AG09309 (cell line): ENCODE data around the gene FASN.

Experiments
- DNase-seq: peaks from one replicate; pipeline ENCODE4 v3.0.0-alpha.2; 2010; ENCODE audit warnings: low read depth
- H3K4me3 ChIP-seq: 2 replicates; pipeline ENCODE4 v1.5.1; 2011; ENCODE audit warnings: mild to moderate bottlenecking, low read depth, low read length, moderate library complexity; ENCODE audit not compliant: control insufficient read depth
- CTCF ChIP-seq: IDR thresholded peaks from 2 replicates; pipeline ENCODE4 v1.5.1; 2011; ENCODE audit warnings: mild to moderate bottlenecking, low read depth, low read length, inconsistent platforms; ENCODE audit not compliant: insufficient read depth, control insufficient read depth; ENCODE audit errors: missing control alignments

FASN gene

GRCh38 chr17:82072827-82073226 lies 25.2 kb downstream of the FASN start:
- no peak for TF ChIP-seq CTCF
- no peak for DNase-seq
- no peak overlapping the region for H3K4me3 ChIP-seq

GRCh38 chr17:82070611-82071010 lies 27.4 kb downstream of the FASN start:
- no peak for TF ChIP-seq CTCF

GRCh38 chr17:82065638-82066303 lies 32.3 kb downstream of the FASN start, which contains the start of gene DUS1L:
Gene DUS1L (minus strand): TSS chr17:82065804. CDS start chr17:82065059, 745 bp downstream.
- peak within 1 kb of the TSS; percentile 84 for H3K4me3 ChIP-seq
- TF ChIP-seq CTCF, result no peak
- no peak for DNase-seq

More at GRCh38 chr17:82070611-82071010, 27.4 kb downstream of the FASN start:
- no peak overlapping the region for H3K4me3 ChIP-seq
- no peak for DNase-seq

- DNase-seq, result no peak
- H3K4me3 ChIP-seq, result peak overlapping the region; percentile 84
- no peak for TF ChIP-seq CTCF
Observed at GRCh38 chr17:82065193-82065637, 32.8 kb downstream of the FASN start.

GRCh38 chr17:82064433-82065192 lies 33.4 kb downstream of the FASN start:
- DNase-seq, result no peak
- no peak for TF ChIP-seq CTCF
- peak overlapping the region; percentile 84 for H3K4me3 ChIP-seq

- H3K4me3 ChIP-seq, result no peak overlapping the region; the same call in 1 of the 2 replicates
- no peak for DNase-seq
- no peak for TF ChIP-seq CTCF
Observed at GRCh38 chr17:82063424-82064415, 34.3 kb downstream of the FASN start.
